ENCODE results near the gene SLAIN2. TPM values are rescaled to one million over a fixed set of nuclear protein-coding genes. Genes with fewer than 3 reads are reported as not detected.
"Not testable (repeated sequence)": the region's sequence is repeated elsewhere in the genome, so short reads cannot be mapped to it uniquely, and the experiment has no call there.

Gene SLAIN2
- total and polyA plus RNA-seq, 2 of the 4 experiments (the other 2 are of a cell fraction) = 23.3 to 53.0 TPM

GRCh38 chr4:48311896-48312295 is 29.4 kb upstream of the SLAIN2 start:
- no peak overlapping the region for H2AFZ ChIP-seq (replicated peaks; ENCODE audit: low read length, poor library complexity)
- ATAC-seq (ENCODE audit: low read depth) (no peak; the same call in 1 of the 2 replicates), DNase-seq (peak; percentile 16)
- H4K5ac ChIP-seq (ENCODE audit: low read depth, low read length) = no peak overlapping the region
- H2BK20ac ChIP-seq (ENCODE audit: low read depth, low read length) = no peak overlapping the region
- WGBS, 2 experiments (ENCODE audit: extremely low coverage in 2 of 2, insufficient read length in 1 of 2) = no CpG with 5 or more reads among the region's 3 CpGs
- H2AK9ac ChIP-seq (replicated peaks; ENCODE audit: low read depth, low read length, poor library complexity) = no peak overlapping the region
- no peaks in the 10 kb centered on the region for H3K36me3 ChIP-seq (ENCODE audit: control insufficient read depth, insufficient read depth, low read length)
- H3K4me2 ChIP-seq (ENCODE audit: low read depth, low read length) = no peak overlapping the region
- no peak overlapping the region for H2BK15ac ChIP-seq (ENCODE audit: low read depth, low read length)
- BruUV-seq (replicated peaks) = no TSS peak
- intact Hi-C loops (cut with micrococcal nuclease) = no loop called here
- no peak overlapping the region for H3K4me3 ChIP-seq (ENCODE audit: insufficient read depth, low read depth, low read length)
- H3K18ac ChIP-seq (ENCODE audit: low read depth, low read length) = no peak overlapping the region
- H3K4ac ChIP-seq (ENCODE audit: low read depth, low read length) = no peak overlapping the region
- H2AK5ac ChIP-seq (ENCODE audit: low read depth, low read length) = no peak overlapping the region
- H2BK120ac ChIP-seq (ENCODE audit: low read depth, low read length) = no peak overlapping the region
- H4K8ac ChIP-seq (ENCODE audit: low read depth in 2 of 2, low read length in 2 of 2) = no peak overlapping the region
- H4K20me1 ChIP-seq (ENCODE audit: insufficient read depth, low read length) = no peaks in the 10 kb centered on the region
- no peak overlapping the region for H3K9ac ChIP-seq (ENCODE audit: low read depth, low read length)
- H3K27ac ChIP-seq (ENCODE audit: insufficient read depth, low read length) = no peak overlapping the region
- no peaks in the 10 kb centered on the region for H3K9me1 ChIP-seq (ENCODE audit: insufficient read depth, low read length)
- POLR2A ChIA-PET (ENCODE audit: unreplicated experiment) = no interaction called here
- no peaks in the 10 kb centered on the region for H3K79me1 ChIP-seq (ENCODE audit: low read depth in 1 of 2, low read length in 2 of 2)
- CTCF ChIA-PET = interaction anchor here (1.3 kb wide), 2 partner anchors 17 to 234 kb away, joined by 3 read pairs; no protein-coding TSS in a partner anchor
- no peak for TF ChIP-seq RAD21 (IDR thresholded peaks at IDR 0.05; ENCODE audit: low read length)
- TF ChIP-seq CEBPB (IDR thresholded peaks at IDR 0.05; ENCODE audit: low read depth, low read length) = peak; percentile 60; the same call in 1 of the 2 replicates
- TF ChIP-seq MXI1 (IDR thresholded peaks at IDR 0.05; ENCODE audit: borderline replicate concordance, low read depth, low read length) = no peak
- no peak for TF ChIP-seq CHD1 (IDR thresholded peaks at IDR 0.05; ENCODE audit: low read depth, low read length)
- TF ChIP-seq POLR2A (IDR thresholded peaks at IDR 0.05; ENCODE audit: low read depth, low read length) = no peak
- TF ChIP-seq RCOR1 (IDR thresholded peaks at IDR 0.05; ENCODE audit: insufficient replicate concordance, low read length) = no peak
- no peak for TF ChIP-seq NFE2L2 (IDR thresholded peaks at IDR 0.05; ENCODE audit: low read depth, low read length)
- H2BK5ac ChIP-seq (ENCODE audit: low read depth, low read length, poor library complexity, severe bottlenecking) = no peak overlapping the region
- no peak overlapping the region for H3K14ac ChIP-seq (replicated peaks; ENCODE audit: low read depth, low read length)
- dilution Hi-C loops (cut with HindIII; ENCODE audit: low sequenced_read_pairs, unreplicated experiment) = no loop called here
- H3K9me3 ChIP-seq (ENCODE audit: control insufficient read depth, insufficient read depth, low read length) = no peaks in the 10 kb centered on the region
- no peak overlapping the region for H4K91ac ChIP-seq (ENCODE audit: insufficient read depth, low read depth, low read length)
- H3K4me1 ChIP-seq (ENCODE audit: control insufficient read depth, insufficient read depth, low read length) = no peaks in the 10 kb centered on the region
- in situ Hi-C loops (cut with MboI; ENCODE audit: low sequenced_read_pairs) = loop anchor here (25.0 kb wide), 1 partner anchor 650 kb away; no protein-coding TSS in a partner anchor
- no peak overlapping the region for H3K56ac ChIP-seq (ENCODE audit: extremely low read depth, insufficient read depth, low read length)
- H3K27me3 ChIP-seq (ENCODE audit: control insufficient read depth, insufficient read depth, low read length) = no peaks in the 10 kb centered on the region; the same call in 1 of the 2 replicates
- no peak overlapping the region for H3K23ac ChIP-seq (ENCODE audit: low read depth, low read length)

- H3K4me3 ChIP-seq (ENCODE audit: insufficient read depth, low read depth, low read length); H2BK5ac ChIP-seq (ENCODE audit: low read depth, low read length, poor library complexity, severe bottlenecking); H4K20me1 ChIP-seq (ENCODE audit: insufficient read depth, low read length); H4K91ac ChIP-seq (ENCODE audit: insufficient read depth, low read depth, low read length); H2BK120ac ChIP-seq (ENCODE audit: low read depth, low read length); H3K4me1 ChIP-seq (ENCODE audit: control insufficient read depth, insufficient read depth, low read length); intact Hi-C loops (cut with micrococcal nuclease); H3K9me3 ChIP-seq (ENCODE audit: control insufficient read depth, insufficient read depth, low read length); H3K23ac ChIP-seq (ENCODE audit: low read depth, low read length); H3K14ac ChIP-seq (replicated peaks; ENCODE audit: low read depth, low read length); H2BK15ac ChIP-seq (ENCODE audit: low read depth, low read length); H2AFZ ChIP-seq (replicated peaks; ENCODE audit: low read length, poor library complexity); H3K18ac ChIP-seq (ENCODE audit: low read depth, low read length); DNase-seq; H2AK9ac ChIP-seq (replicated peaks; ENCODE audit: low read depth, low read length, poor library complexity); H3K79me1 ChIP-seq (ENCODE audit: low read depth in 1 of 2, low read length in 2 of 2); H3K9me1 ChIP-seq (ENCODE audit: insufficient read depth, low read length); H4K5ac ChIP-seq (ENCODE audit: low read depth, low read length); POLR2A ChIA-PET (ENCODE audit: unreplicated experiment); H3K4ac ChIP-seq (ENCODE audit: low read depth, low read length); dilution Hi-C loops (cut with HindIII; ENCODE audit: low sequenced_read_pairs, unreplicated experiment); H3K9ac ChIP-seq (ENCODE audit: low read depth, low read length); ATAC-seq (ENCODE audit: low read depth); H2AK5ac ChIP-seq (ENCODE audit: low read depth, low read length); H2BK20ac ChIP-seq (ENCODE audit: low read depth, low read length); BruUV-seq (replicated peaks); H3K27me3 ChIP-seq (ENCODE audit: control insufficient read depth, insufficient read depth, low read length); H4K8ac ChIP-seq (ENCODE audit: low read depth in 2 of 2, low read length in 2 of 2); H3K27ac ChIP-seq (ENCODE audit: insufficient read depth, low read length); H3K56ac ChIP-seq (ENCODE audit: extremely low read depth, insufficient read depth, low read length); H3K36me3 ChIP-seq (ENCODE audit: control insufficient read depth, insufficient read depth, low read length); H3K4me2 ChIP-seq (ENCODE audit: low read depth, low read length): not testable (repeated sequence)
- CTCF ChIA-PET = interaction anchor here (1.2 kb wide), 1 partner anchor 28 kb away, joined by 3 read pairs; no protein-coding TSS in a partner anchor
- in situ Hi-C loops (cut with MboI; ENCODE audit: low sequenced_read_pairs) = loop anchor here (5.0 to 25.0 kb wide), 2 partner anchors 233 to 648 kb away; no protein-coding TSS in a partner anchor
Observed at GRCh38 chr4:48314746-48315145, 26.6 kb upstream of the SLAIN2 start.
